HEK293 (cell line): ENCODE results near the gene LHFPL3.

Experiments
- CTCF ChIA-PET: fragments of 350-600 bp; formaldehyde crosslinking; extraction: SDS; loops from one replicate; lab custom pipeline; 2021; ENCODE audit warnings: antibody characterized with exemption; lab: Yijun Ruan, JAX
- POLR2A ChIA-PET: fragments of 300-600 bp; formaldehyde crosslinking; extraction: SDS; loops from one replicate; lab custom pipeline; 2020; ENCODE audit warnings: antibody characterized with exemption, inconsistent platforms; lab: Yijun Ruan, JAX
- H3K27ac ChIP-seq: fragments of 200-500 bp; sonication (Bioruptor generic); 2 replicates; pipeline ENCODE4 v1.5.1; 2014; ENCODE audit warnings: low read depth, low read length, control low read depth, inconsistent platforms; ENCODE audit errors: extremely low read depth
- H3K36me3 ChIP-seq, 2 experiments: fragments of 200-500 bp in 1 of 2; sonication (Bioruptor generic) in 1 of 2; 1 replicate in 1 of 2; 2 replicates in 1 of 2; pipeline ENCODE4 v1.5.1; 2014 to 2017; ENCODE audit warnings: inconsistent platforms in 2 of 2, low read length in 2 of 2; ENCODE audit not compliant: control insufficient read depth in 2 of 2, insufficient read depth in 1 of 2
- H3K4me1 ChIP-seq: fragments of 200-500 bp; sonication (Bioruptor generic); 2 replicates; pipeline ENCODE4 v1.5.1; 2014; ENCODE audit warnings: mild to moderate bottlenecking, low read length, inconsistent platforms; ENCODE audit not compliant: control insufficient read depth, insufficient read depth
- H3K4me3 ChIP-seq: 2 replicates; pipeline ENCODE4 v1.5.1; 2011; ENCODE audit warnings: low read depth, mild to moderate bottlenecking, control low read depth, low read length, moderate library complexity
- H3K9me3 ChIP-seq: fragments of 200-500 bp; sonication (Bioruptor generic); 2 replicates; pipeline ENCODE4 v1.5.1; 2014; ENCODE audit warnings: low read depth, low read length, inconsistent platforms; ENCODE audit not compliant: control insufficient read depth, insufficient read depth
- GFI1B ChIP-seq: fragments of 450-650 bp; formaldehyde crosslinking; IDR thresholded peaks from 2 replicates; pipeline ENCODE4 v1.5.1; 2016; ENCODE audit warnings: missing biosample characterization, missing genetic modification characterization
- SCRT1 ChIP-seq: fragments of 450-650 bp; formaldehyde crosslinking; IDR thresholded peaks from 2 replicates; pipeline ENCODE4 v1.5.1; 2016; ENCODE audit warnings: missing biosample characterization, missing genetic modification characterization, borderline replicate concordance
- ZNF132 ChIP-seq: fragments of 450-650 bp; formaldehyde crosslinking; IDR thresholded peaks from 2 replicates; pipeline ENCODE4 v1.5.1; 2017; ENCODE audit warnings: missing biosample characterization, missing genetic modification characterization, borderline replicate concordance
- ZNF16 ChIP-seq: fragments of 450-650 bp; formaldehyde crosslinking; IDR thresholded peaks from 2 replicates; pipeline ENCODE4 v1.5.1; 2016; ENCODE audit warnings: low read depth, missing biosample characterization, missing genetic modification characterization
- ZNF184 ChIP-seq: fragments of 450-650 bp; IDR thresholded peaks from 2 replicates; pipeline ENCODE4 v1.5.1; 2018; ENCODE audit warnings: missing biosample characterization, mild to moderate bottlenecking, missing genetic modification characterization
- ZNF239 ChIP-seq: fragments of 450-650 bp; formaldehyde crosslinking; IDR thresholded peaks from 2 replicates; pipeline ENCODE4 v1.5.1; 2016; ENCODE audit warnings: missing biosample characterization, missing genetic modification characterization
- ZNF24 ChIP-seq: fragments of 450-650 bp; formaldehyde crosslinking; IDR thresholded peaks from 2 replicates; pipeline ENCODE4 v1.5.1; 2016; ENCODE audit warnings: missing biosample characterization, missing genetic modification characterization
- ZNF366 ChIP-seq: fragments of 450-650 bp; formaldehyde crosslinking; conservative IDR thresholded peaks from 2 replicates; pipeline ENCODE4 v1.5.1; 2016; ENCODE audit warnings: missing biosample characterization, missing genetic modification characterization
- ZNF544 ChIP-seq: fragments of 450-650 bp; formaldehyde crosslinking; IDR thresholded peaks from 2 replicates; pipeline ENCODE4 v1.5.0; 2017; ENCODE audit warnings: missing biosample characterization, missing genetic modification characterization
- ZNF596 ChIP-seq: fragments of 450-650 bp; IDR thresholded peaks from 2 replicates; pipeline ENCODE4 v1.5.0; 2018; ENCODE audit warnings: missing biosample characterization, mild to moderate bottlenecking, missing genetic modification characterization, moderate library complexity
- ZNF626 ChIP-seq: fragments of 450-650 bp; sonication (Bioruptor Pico); formaldehyde crosslinking; IDR thresholded peaks from 2 replicates; pipeline ENCODE4 v1.5.1; 2018; ENCODE audit warnings: missing biosample characterization, missing genetic modification characterization, inconsistent platforms
- ZNF658 ChIP-seq: fragments of 450-650 bp; formaldehyde crosslinking; IDR thresholded peaks from 2 replicates; pipeline ENCODE4; 2016; ENCODE audit warnings: missing biosample characterization, missing genetic modification characterization
- ZNF777 ChIP-seq: fragments of 450-650 bp; formaldehyde crosslinking; IDR thresholded peaks from 2 replicates; pipeline ENCODE4 v1.5.1; 2017; ENCODE audit warnings: missing biosample characterization, missing genetic modification characterization, borderline replicate concordance
- ZSCAN23 ChIP-seq: fragments of 450-650 bp; formaldehyde crosslinking; IDR thresholded peaks from 2 replicates; pipeline ENCODE4 v1.5.1; 2016; ENCODE audit warnings: missing biosample characterization, missing genetic modification characterization
- TF ChIP-seq, protein P1 (sequence below): fragments of 450-650 bp; formaldehyde crosslinking; IDR thresholded peaks from 2 replicates; pipeline ENCODE4 v1.5.1; 2016; ENCODE audit warnings: missing biosample characterization, missing genetic modification characterization
- TF ChIP-seq, protein P2 (sequence below): fragments of 450-650 bp; formaldehyde crosslinking; IDR thresholded peaks from 2 replicates; pipeline ENCODE4 v1.5.1; 2017; ENCODE audit warnings: missing biosample characterization, missing genetic modification characterization
- TF ChIP-seq, protein P3 (sequence below): fragments of 450-650 bp; formaldehyde crosslinking; IDR thresholded peaks from 2 replicates; pipeline ENCODE4 v1.5.1; 2016; ENCODE audit warnings: missing biosample characterization, missing genetic modification characterization, low read depth
- TF ChIP-seq, protein P4 (sequence below): fragments of 450-650 bp; formaldehyde crosslinking; IDR thresholded peaks from 2 replicates; pipeline ENCODE4 v1.5.1; 2016; ENCODE audit warnings: missing biosample characterization, missing genetic modification characterization
- TF ChIP-seq, protein P5 (sequence below): fragments of 450-650 bp; formaldehyde crosslinking; IDR thresholded peaks from 2 replicates; pipeline ENCODE4 v1.5.1; 2017; ENCODE audit warnings: missing biosample characterization, mild to moderate bottlenecking, missing genetic modification characterization, moderate library complexity
- TF ChIP-seq, protein P6 (sequence below): fragments of 450-650 bp; formaldehyde crosslinking; IDR thresholded peaks from 2 replicates; pipeline ENCODE4 v1.5.1; 2016; ENCODE audit warnings: missing biosample characterization, missing genetic modification characterization

Gene LHFPL3

DNA sequence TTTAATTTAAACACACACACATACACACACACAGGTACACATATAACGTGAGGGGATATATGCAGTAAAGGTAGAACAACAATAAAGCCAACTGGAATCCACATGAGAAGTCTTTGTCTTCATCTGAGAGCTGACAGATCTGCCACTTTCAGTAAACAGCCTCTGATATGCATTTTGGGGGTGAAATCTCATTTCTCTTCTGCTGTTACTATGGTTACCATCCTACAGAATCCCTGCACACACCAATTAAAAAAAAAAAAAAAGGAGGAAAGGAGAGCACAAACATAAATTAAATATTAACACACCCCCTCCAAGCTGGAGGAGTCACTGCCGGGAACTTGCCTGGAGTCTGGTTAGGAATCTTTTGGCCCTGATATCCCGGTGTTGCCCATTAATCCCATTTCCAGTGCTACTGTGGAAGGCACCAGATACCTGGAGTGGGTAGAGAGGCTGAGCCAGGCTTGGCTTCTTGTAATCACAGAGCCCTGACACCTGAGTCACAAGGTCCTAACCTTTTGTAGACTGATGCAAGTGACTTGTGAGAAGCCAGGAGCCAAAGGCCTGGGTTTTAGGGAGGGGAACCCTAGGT, 169.1 kb downstream of the LHFPL3 start (continued):
- TF ChIP-seq, protein P1, sequence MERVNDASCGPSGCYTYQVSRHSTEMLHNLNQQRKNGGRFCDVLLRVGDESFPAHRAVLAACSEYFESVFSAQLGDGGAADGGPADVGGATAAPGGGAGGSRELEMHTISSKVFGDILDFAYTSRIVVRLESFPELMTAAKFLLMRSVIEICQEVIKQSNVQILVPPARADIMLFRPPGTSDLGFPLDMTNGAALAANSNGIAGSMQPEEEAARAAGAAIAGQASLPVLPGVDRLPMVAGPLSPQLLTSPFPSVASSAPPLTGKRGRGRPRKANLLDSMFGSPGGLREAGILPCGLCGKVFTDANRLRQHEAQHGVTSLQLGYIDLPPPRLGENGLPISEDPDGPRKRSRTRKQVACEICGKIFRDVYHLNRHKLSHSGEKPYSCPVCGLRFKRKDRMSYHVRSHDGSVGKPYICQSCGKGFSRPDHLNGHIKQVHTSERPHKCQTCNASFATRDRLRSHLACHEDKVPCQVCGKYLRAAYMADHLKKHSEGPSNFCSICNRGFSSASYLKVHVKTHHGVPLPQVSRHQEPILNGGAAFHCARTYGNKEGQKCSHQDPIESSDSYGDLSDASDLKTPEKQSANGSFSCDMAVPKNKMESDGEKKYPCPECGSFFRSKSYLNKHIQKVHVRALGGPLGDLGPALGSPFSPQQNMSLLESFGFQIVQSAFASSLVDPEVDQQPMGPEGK (tag by site-specific recombination) = no peak

DNA sequence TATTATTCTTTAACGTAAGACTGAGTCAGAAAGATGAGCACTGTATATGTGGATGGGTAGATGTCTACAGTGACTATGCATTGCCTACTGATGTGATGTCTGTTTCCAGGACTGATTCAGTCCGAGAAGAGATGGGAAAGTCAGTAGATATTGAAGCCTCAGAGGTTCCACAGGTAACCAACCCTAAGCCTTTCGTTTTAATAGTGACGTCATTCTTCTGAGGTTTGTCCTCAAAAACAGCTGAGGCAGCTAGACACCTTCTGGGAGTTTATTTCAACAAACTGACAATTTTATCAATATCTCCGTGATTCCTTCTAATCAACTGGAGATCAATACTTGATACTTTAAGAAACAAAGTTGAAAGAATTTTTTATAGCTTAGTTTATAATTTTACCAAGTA, 171.6 kb downstream of the LHFPL3 start:
- ChIA-PET CTCF (no interaction called here), POLR2A (no interaction called here)
- no peaks in the 10 kb centered on the region for H3K9me3 ChIP-seq
- H3K4me1 ChIP-seq = no peaks in the 10 kb centered on the region
- no peak overlapping the region for H3K4me3 ChIP-seq
- no peak overlapping the region for H3K27ac ChIP-seq
- no peaks in the 10 kb centered on the region for H3K36me3 ChIP-seq
- TF ChIP-seq, protein P2, sequence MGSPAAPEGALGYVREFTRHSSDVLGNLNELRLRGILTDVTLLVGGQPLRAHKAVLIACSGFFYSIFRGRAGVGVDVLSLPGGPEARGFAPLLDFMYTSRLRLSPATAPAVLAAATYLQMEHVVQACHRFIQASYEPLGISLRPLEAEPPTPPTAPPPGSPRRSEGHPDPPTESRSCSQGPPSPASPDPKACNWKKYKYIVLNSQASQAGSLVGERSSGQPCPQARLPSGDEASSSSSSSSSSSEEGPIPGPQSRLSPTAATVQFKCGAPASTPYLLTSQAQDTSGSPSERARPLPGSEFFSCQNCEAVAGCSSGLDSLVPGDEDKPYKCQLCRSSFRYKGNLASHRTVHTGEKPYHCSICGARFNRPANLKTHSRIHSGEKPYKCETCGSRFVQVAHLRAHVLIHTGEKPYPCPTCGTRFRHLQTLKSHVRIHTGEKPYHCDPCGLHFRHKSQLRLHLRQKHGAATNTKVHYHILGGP (tag by site-specific recombination) = no peak
- TF ChIP-seq, protein P3, sequence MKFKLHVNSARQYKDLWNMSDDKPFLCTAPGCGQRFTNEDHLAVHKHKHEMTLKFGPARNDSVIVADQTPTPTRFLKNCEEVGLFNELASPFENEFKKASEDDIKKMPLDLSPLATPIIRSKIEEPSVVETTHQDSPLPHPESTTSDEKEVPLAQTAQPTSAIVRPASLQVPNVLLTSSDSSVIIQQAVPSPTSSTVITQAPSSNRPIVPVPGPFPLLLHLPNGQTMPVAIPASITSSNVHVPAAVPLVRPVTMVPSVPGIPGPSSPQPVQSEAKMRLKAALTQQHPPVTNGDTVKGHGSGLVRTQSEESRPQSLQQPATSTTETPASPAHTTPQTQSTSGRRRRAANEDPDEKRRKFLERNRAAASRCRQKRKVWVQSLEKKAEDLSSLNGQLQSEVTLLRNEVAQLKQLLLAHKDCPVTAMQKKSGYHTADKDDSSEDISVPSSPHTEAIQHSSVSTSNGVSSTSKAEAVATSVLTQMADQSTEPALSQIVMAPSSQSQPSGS (tag by site-specific recombination) = peak; percentile 34; the same call in 1 of the 2 replicates

DNA sequence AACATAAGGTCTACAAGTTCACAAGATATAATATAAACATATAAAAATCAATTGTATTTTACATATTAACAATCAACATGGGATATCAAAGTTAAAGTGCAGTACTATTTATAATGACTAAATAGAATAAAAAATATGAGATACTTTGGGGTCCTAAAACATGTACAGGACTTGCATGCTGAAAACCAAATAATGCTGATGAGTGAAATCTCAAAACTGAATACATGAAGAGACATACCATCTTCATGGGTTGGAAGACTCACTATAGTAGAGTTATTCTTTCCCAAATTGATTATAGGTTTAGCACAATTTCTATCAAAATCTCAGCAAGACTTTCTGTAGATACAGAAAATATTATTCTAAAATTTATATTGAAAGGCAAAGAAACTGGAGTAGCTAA, 181.5 kb downstream of the LHFPL3 start:
- ChIA-PET CTCF (interaction anchor here (0.5 kb wide), 1 partner anchor 41 kb away, joined by 3 read pairs; no protein-coding TSS in a partner anchor), POLR2A (no interaction called here)
- H3K4me1 ChIP-seq = no peaks in the 10 kb centered on the region
- TF ChIP-seq ZSCAN23 (tag by site-specific recombination) = no peak
- no peak for TF ChIP-seq ZNF366 (tag by site-specific recombination)
- TF ChIP-seq, protein P4, sequence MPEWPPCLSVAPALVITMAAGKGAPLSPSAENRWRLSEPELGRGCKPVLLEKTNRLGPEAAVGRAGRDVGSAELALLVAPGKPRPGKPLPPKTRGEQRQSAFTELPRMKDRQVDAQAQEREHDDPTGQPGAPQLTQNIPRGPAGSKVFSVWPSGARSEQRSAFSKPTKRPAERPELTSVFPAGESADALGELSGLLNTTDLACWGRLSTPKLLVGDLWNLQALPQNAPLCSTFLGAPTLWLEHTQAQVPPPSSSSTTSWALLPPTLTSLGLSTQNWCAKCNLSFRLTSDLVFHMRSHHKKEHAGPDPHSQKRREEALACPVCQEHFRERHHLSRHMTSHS (tag by site-specific recombination) = no peak
- no peak for TF ChIP-seq ZNF132 (tag by site-specific recombination)
- TF ChIP-seq, protein P5, sequence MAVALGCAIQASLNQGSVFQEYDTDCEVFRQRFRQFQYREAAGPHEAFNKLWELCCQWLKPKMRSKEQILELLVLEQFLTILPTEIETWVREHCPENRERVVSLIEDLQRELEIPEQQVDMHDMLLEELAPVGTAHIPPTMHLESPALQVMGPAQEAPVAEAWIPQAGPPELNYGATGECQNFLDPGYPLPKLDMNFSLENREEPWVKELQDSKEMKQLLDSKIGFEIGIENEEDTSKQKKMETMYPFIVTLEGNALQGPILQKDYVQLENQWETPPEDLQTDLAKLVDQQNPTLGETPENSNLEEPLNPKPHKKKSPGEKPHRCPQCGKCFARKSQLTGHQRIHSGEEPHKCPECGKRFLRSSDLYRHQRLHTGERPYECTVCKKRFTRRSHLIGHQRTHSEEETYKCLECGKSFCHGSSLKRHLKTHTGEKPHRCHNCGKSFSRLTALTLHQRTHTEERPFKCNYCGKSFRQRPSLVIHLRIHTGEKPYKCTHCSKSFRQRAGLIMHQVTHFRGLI (tag by site-specific recombination) = no peak
- no peak for TF ChIP-seq GFI1B
- TF ChIP-seq ZNF239 (tag by site-specific recombination) = no peak
- TF ChIP-seq ZNF24 = no peak
- no peak for TF ChIP-seq ZNF596 (tag by site-specific recombination)
- no peak overlapping the region for H3K4me3 ChIP-seq
- no peak overlapping the region for H3K27ac ChIP-seq
- no peaks in the 10 kb centered on the region for H3K9me3 ChIP-seq
- no peaks in the 10 kb centered on the region for H3K36me3 ChIP-seq

DNA sequence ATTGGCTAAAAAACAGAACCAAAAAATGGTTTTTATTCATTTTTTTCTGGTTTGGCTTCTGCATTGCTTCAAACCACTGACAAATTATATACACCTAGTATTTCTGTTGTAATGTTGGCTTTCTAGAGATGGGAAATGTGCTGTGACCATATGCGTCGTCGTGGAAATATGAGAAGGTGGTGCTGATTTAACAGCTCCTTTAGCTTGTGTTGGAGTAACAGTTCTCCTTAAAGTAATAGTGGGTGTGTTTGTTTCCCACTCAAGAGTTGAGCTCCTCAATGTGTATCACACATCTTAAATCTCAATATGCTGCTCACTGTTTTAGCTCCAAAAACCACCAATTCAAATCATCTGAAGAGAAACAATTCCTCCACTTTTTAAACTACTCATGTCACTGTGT, 196.4 kb downstream of the LHFPL3 start:
- no peak overlapping the region for H3K27ac ChIP-seq
- ChIA-PET CTCF (no interaction called here), POLR2A (no interaction called here)
- no peak for TF ChIP-seq ZNF16
- TF ChIP-seq ZNF658 (tag by site-specific recombination) = no peak
- TF ChIP-seq SCRT1 = no peak
- TF ChIP-seq, protein P6, sequence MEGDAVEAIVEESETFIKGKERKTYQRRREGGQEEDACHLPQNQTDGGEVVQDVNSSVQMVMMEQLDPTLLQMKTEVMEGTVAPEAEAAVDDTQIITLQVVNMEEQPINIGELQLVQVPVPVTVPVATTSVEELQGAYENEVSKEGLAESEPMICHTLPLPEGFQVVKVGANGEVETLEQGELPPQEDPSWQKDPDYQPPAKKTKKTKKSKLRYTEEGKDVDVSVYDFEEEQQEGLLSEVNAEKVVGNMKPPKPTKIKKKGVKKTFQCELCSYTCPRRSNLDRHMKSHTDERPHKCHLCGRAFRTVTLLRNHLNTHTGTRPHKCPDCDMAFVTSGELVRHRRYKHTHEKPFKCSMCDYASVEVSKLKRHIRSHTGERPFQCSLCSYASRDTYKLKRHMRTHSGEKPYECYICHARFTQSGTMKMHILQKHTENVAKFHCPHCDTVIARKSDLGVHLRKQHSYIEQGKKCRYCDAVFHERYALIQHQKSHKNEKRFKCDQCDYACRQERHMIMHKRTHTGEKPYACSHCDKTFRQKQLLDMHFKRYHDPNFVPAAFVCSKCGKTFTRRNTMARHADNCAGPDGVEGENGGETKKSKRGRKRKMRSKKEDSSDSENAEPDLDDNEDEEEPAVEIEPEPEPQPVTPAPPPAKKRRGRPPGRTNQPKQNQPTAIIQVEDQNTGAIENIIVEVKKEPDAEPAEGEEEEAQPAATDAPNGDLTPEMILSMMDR = no peak
- no peak for TF ChIP-seq ZNF239 (tag by site-specific recombination)
- no peak for TF ChIP-seq ZNF184 (tag by site-specific recombination)
- TF ChIP-seq ZNF544 = no peak
- no peak for TF ChIP-seq GFI1B
- TF ChIP-seq ZNF626 (tag by site-specific recombination) = no peak
- no peak for TF ChIP-seq ZNF777 (tag by site-specific recombination)
- no peak for TF ChIP-seq ZNF24

More for the DNA sequence above, 196.4 kb downstream of the LHFPL3 start:
- Histone ChIP-seq H3K4me3 (no peak overlapping the region), H3K9me3 (no peaks in the 10 kb centered on the region), H3K4me1 (no peaks in the 10 kb centered on the region), H3K36me3 (no peaks in the 10 kb centered on the region)
